ENCODE measurements around the gene S100A7.

DNA sequence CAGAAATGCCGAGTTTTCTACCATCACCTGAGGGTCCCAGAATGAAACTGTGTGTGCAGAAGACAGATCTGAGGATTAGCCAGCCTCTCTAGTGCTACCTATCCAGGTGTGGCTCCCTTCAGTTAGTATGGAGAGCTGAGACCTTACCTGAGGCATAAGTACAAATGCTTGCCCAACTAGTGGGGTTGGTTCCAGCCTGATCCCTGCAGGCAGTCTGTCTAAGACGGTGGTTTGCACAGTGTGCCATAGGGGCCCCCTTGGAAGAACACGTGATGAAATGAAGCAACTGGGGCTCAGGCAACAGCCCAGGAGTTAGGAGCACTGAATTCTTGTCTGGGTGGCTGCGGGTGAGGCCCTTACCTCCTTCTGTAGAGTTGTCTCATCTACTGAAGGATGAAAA is 28.5 kb downstream of the S100A7 start:
- TF ChIP-seq, protein P1, sequence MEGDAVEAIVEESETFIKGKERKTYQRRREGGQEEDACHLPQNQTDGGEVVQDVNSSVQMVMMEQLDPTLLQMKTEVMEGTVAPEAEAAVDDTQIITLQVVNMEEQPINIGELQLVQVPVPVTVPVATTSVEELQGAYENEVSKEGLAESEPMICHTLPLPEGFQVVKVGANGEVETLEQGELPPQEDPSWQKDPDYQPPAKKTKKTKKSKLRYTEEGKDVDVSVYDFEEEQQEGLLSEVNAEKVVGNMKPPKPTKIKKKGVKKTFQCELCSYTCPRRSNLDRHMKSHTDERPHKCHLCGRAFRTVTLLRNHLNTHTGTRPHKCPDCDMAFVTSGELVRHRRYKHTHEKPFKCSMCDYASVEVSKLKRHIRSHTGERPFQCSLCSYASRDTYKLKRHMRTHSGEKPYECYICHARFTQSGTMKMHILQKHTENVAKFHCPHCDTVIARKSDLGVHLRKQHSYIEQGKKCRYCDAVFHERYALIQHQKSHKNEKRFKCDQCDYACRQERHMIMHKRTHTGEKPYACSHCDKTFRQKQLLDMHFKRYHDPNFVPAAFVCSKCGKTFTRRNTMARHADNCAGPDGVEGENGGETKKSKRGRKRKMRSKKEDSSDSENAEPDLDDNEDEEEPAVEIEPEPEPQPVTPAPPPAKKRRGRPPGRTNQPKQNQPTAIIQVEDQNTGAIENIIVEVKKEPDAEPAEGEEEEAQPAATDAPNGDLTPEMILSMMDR (IDR thresholded peaks at IDR 0.05; ENCODE audit: insufficient read depth, low read length, poor library complexity, severe bottlenecking) = no peak
- TF ChIP-seq EZH2phosphoT487 (conservative IDR thresholded peaks at IDR 0.05; ENCODE audit: low read length) = no peak

All from SU-DHL-6 (cell line).